H9 (cell line): ENCODE results near the gene B3GNT9. TPM values are rescaled to one million over a fixed set of nuclear protein-coding genes. Genes with fewer than 3 reads are reported as not detected.

Experiments
- DNase-seq: peaks from one replicate; pipeline ENCODE4 v3.0.0-alpha.2; 2017
- H2AFZ ChIP-seq: one replicate; pipeline ENCODE4 v1.6.1; 2013; ENCODE audit warnings: mild to moderate bottlenecking, low read length, control low read depth, moderate library complexity
- H2AK5ac ChIP-seq: 2 replicates; pipeline ENCODE4 v1.6.1; 2013; ENCODE audit warnings: low read length, control low read depth, mixed read lengths; ENCODE audit not compliant: insufficient read length
- H2BK120ac ChIP-seq: one replicate; pipeline ENCODE4 v1.6.1; 2013; ENCODE audit warnings: low read depth, mild to moderate bottlenecking, low read length, control low read depth, inconsistent platforms; ENCODE audit not compliant: poor library complexity, severe bottlenecking
- H2BK12ac ChIP-seq: 2 replicates; pipeline ENCODE4 v1.6.1; 2013; ENCODE audit warnings: low read length, control low read depth, mixed read lengths, low read depth; ENCODE audit not compliant: insufficient read length
- H2BK15ac ChIP-seq: 2 replicates; pipeline ENCODE4 v1.6.1; 2013; ENCODE audit warnings: low read depth, low read length, control low read depth
- H2BK20ac ChIP-seq: one replicate; pipeline ENCODE4 v1.6.1; 2013; ENCODE audit warnings: low read depth, mild to moderate bottlenecking, low read length, control low read depth, inconsistent platforms; ENCODE audit not compliant: poor library complexity, severe bottlenecking
- H2BK5ac ChIP-seq: 2 replicates; pipeline ENCODE4 v1.6.1; 2013; ENCODE audit warnings: low read length, control low read depth, mixed read lengths; ENCODE audit not compliant: insufficient read length
- H3K14ac ChIP-seq: 2 replicates; pipeline ENCODE4 v1.6.1; 2013; ENCODE audit warnings: low read length, control low read depth; ENCODE audit not compliant: insufficient read depth
- H3K18ac ChIP-seq: 2 replicates; pipeline ENCODE4 v1.6.1; 2013; ENCODE audit warnings: low read depth, mild to moderate bottlenecking, mixed read lengths, low read length, control low read depth; ENCODE audit not compliant: insufficient read length
- H3K23ac ChIP-seq: 2 replicates; pipeline ENCODE4 v1.6.1; 2013; ENCODE audit warnings: low read length, control low read depth, mixed read lengths, low read depth; ENCODE audit not compliant: insufficient read length
- H3K23me2 ChIP-seq: 2 replicates; pipeline ENCODE4 v1.6.1; 2013; ENCODE audit warnings: low read depth, mild to moderate bottlenecking, mixed read lengths, low read length, control low read depth; ENCODE audit not compliant: insufficient read length, poor library complexity, severe bottlenecking
- H3K27ac ChIP-seq: 2 replicates; pipeline ENCODE4 v1.5.1; 2013; ENCODE audit warnings: low read length, control low read depth, mixed read lengths, low read depth; ENCODE audit not compliant: insufficient read length
- H3K27me3 ChIP-seq: 2 replicates; pipeline ENCODE4 v1.6.1; 2013; ENCODE audit warnings: low read length, control low read depth, inconsistent platforms; ENCODE audit not compliant: insufficient read depth
- H3K4ac ChIP-seq: 2 replicates; pipeline ENCODE4 v1.6.1; 2013; ENCODE audit warnings: low read depth, mild to moderate bottlenecking, control low read depth, inconsistent platforms, low read length, moderate library complexity
- H3K4me1 ChIP-seq: 2 replicates; pipeline ENCODE4 v1.6.1; 2013; ENCODE audit warnings: low read length, control low read depth, inconsistent platforms; ENCODE audit not compliant: insufficient read depth
- H3K4me2 ChIP-seq: 2 replicates; pipeline ENCODE4 v1.6.1; 2013; ENCODE audit warnings: low read length, control low read depth, mixed read lengths; ENCODE audit not compliant: insufficient read length, insufficient read depth
- H3K56ac ChIP-seq: 2 replicates; pipeline ENCODE4 v1.6.1; 2013; ENCODE audit warnings: low read depth, mild to moderate bottlenecking, mixed read lengths, low read length, control low read depth; ENCODE audit not compliant: insufficient read length
- H3K79me1 ChIP-seq: 2 replicates; pipeline ENCODE4 v1.6.1; 2013; ENCODE audit warnings: low read depth, mild to moderate bottlenecking, moderate library complexity, low read length, control low read depth, inconsistent platforms; ENCODE audit not compliant: insufficient read depth, poor library complexity, severe bottlenecking
- H3K79me2 ChIP-seq: 2 replicates; pipeline ENCODE4 v1.6.1; 2013; ENCODE audit warnings: low read length, control low read depth, inconsistent platforms; ENCODE audit not compliant: insufficient read depth
- H3K9ac ChIP-seq: 2 replicates; pipeline ENCODE4 v1.6.1; 2013; ENCODE audit warnings: low read length, control low read depth, mixed read lengths; ENCODE audit not compliant: insufficient read length; ENCODE audit errors: extremely low read depth
- H3K9me3 ChIP-seq: one replicate; pipeline ENCODE4 v1.6.1; 2013; ENCODE audit warnings: low read depth, low read length, inconsistent platforms; ENCODE audit not compliant: control insufficient read depth
- H3T11ph ChIP-seq: one replicate; pipeline ENCODE4 v1.6.1; 2013; ENCODE audit warnings: mild to moderate bottlenecking, low read length, control low read depth, inconsistent platforms
- H4K20me1 ChIP-seq: one replicate; pipeline ENCODE4 v1.6.1; 2013; ENCODE audit not compliant: control insufficient read depth, insufficient read length, insufficient read depth
- H4K5ac ChIP-seq: 2 replicates; pipeline ENCODE4 v1.6.1; 2013; ENCODE audit warnings: low read depth, mild to moderate bottlenecking, mixed read lengths, low read length, control low read depth; ENCODE audit not compliant: insufficient read length
- H4K8ac ChIP-seq: replicated peaks from 2 replicates; pipeline ENCODE4 v1.6.1; 2013; ENCODE audit warnings: low read length, control low read depth, mixed read lengths, low read depth; ENCODE audit not compliant: insufficient read length
- H4K91ac ChIP-seq: 2 replicates; pipeline ENCODE4 v1.6.1; 2013; ENCODE audit warnings: low read depth, mild to moderate bottlenecking, moderate library complexity, mixed read lengths, low read length, control low read depth; ENCODE audit not compliant: insufficient read length
- H3K27ac Mint-ChIP-seq, 3 experiments: 2 replicates in 2 of 3; 3 replicates in 1 of 3; pipeline ENCODE4 v1.8.0; 2020 to 2021; ENCODE audit warnings: mixed read lengths in 3 of 3, mild to moderate bottlenecking in 1 of 3, moderate library complexity in 1 of 3
- H3K27me3 Mint-ChIP-seq: 2 replicates; pipeline ENCODE4 v1.8.0; 2021; ENCODE audit warnings: low read depth, mild to moderate bottlenecking, moderate library complexity, mixed read lengths
- H3K36me3 Mint-ChIP-seq, 3 experiments: 2 replicates in 2 of 3; 3 replicates in 1 of 3; pipeline ENCODE4 v1.8.0; 2020 to 2021; ENCODE audit warnings: low read depth in 3 of 3, mixed read lengths in 3 of 3; ENCODE audit not compliant: insufficient read depth in 1 of 3
- H3K4me1 Mint-ChIP-seq, 2 experiments: 2 replicates each; pipeline ENCODE4 v1.8.0; 2020; ENCODE audit warnings: mixed read lengths in 2 of 2
- H3K4me3 Mint-ChIP-seq, 2 experiments: 2 replicates in 1 of 2; 3 replicates in 1 of 2; pipeline ENCODE4 v1.8.0; 2020 to 2021; ENCODE audit warnings: mild to moderate bottlenecking in 2 of 2, mixed read lengths in 2 of 2, moderate library complexity in 1 of 2
- H3K9me3 Mint-ChIP-seq, 2 experiments: 2 replicates in 1 of 2; 3 replicates in 1 of 2; pipeline ENCODE4 v1.8.0; 2020; ENCODE audit warnings: mild to moderate bottlenecking in 2 of 2, mixed read lengths in 2 of 2, moderate library complexity in 1 of 2
- WGBS: extraction: QIAGEN DNeasy Blood & Tissue Kit; methylation state at CpG from one replicate; pipeline ENCODE4 v1.1.7; 2013; ENCODE audit warnings: missing lambda C conversion rate, low lambda C conversion rate, mixed read lengths; ENCODE audit not compliant: insufficient read length; ENCODE audit errors: extremely low coverage; 5-methylcytosine and 5-hydroxymethylcytosine counted together
- total RNA-seq: library from RNA; stranded (reverse); gene quantifications from 2 replicates; pipeline ENCODE4 v1.2.1, GENCODE V29; 2021
- TF ChIP-seq, protein P1 (sequence below): fragments of 200-600 bp; sonication (generic); conservative IDR thresholded peaks from 3 replicates; pipeline ENCODE4 v1.8.0; 2021; ENCODE audit warnings: antibody characterized with exemption, mild to moderate bottlenecking

The B3GNT9 gene
- total RNA-seq, 1 experiment from 2014 or later, result 11.2 TPM

DNA sequence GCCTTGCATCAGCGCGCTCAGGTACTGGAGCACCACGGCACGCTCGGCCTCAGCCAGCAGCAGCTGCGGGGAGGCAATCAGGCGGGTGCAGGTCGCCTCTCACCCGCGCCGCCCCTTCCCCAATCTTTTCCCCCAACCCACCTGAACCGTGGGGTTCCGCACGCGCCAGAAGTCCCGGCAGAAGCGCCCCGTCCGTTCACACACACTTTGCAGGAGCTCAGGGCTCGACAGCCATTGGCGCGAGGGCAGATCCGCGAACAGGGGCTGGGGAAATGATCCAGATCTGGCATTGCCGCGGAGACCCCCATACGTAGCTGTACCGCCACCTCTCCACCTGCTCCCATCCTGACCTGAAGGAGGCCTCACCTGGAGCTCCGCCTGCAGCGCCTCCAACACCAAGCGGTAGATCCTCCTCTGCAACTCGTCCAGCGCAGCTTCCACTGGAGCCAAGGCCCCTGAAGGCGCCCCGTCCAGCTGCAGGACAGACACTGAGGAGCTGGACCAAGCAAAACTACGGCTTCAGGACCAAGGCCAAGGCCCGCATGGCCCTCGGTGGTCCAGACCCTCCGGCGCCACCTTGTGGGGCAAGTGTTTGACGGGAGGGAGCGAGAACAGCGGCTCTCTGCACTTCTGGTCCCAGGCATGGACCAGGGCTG lies 34.3 kb upstream of the B3GNT9 start:
- peaks cover 12% of the 10 kb centered on the region for H3K23me2 ChIP-seq
- no peaks in the 10 kb centered on the region for H3K79me1 ChIP-seq
- Mint-ChIP-seq H3K9me3 (no peaks in the 10 kb centered on the region; a peak in 1 of 5 replicates), H3K4me1 (peaks cover 12 to 17% of the 10 kb centered on the region in 2 experiments), H3K27ac (no peak overlapping the region), H3K27me3 (peaks cover 29% of the 10 kb centered on the region), H3K4me3 (peak overlapping the region; percentile 63 to 81), H3K36me3 (no peaks in the 10 kb centered on the region)
- no peak overlapping the region for H2BK12ac ChIP-seq
- H3K27me3 ChIP-seq, result peaks cover 4% of the 10 kb centered on the region; the same call in 1 of the 2 replicates
- H4K20me1 ChIP-seq, result no peaks in the 10 kb centered on the region
- TF ChIP-seq, protein P1, sequence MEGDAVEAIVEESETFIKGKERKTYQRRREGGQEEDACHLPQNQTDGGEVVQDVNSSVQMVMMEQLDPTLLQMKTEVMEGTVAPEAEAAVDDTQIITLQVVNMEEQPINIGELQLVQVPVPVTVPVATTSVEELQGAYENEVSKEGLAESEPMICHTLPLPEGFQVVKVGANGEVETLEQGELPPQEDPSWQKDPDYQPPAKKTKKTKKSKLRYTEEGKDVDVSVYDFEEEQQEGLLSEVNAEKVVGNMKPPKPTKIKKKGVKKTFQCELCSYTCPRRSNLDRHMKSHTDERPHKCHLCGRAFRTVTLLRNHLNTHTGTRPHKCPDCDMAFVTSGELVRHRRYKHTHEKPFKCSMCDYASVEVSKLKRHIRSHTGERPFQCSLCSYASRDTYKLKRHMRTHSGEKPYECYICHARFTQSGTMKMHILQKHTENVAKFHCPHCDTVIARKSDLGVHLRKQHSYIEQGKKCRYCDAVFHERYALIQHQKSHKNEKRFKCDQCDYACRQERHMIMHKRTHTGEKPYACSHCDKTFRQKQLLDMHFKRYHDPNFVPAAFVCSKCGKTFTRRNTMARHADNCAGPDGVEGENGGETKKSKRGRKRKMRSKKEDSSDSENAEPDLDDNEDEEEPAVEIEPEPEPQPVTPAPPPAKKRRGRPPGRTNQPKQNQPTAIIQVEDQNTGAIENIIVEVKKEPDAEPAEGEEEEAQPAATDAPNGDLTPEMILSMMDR, result peak; percentile 87
- H3T11ph ChIP-seq, result no peak overlapping the region
- no peak overlapping the region for H3K4ac ChIP-seq
- H3K79me2 ChIP-seq, result no peaks in the 10 kb centered on the region
- H3K23ac ChIP-seq, result no peak overlapping the region
- DNase-seq, result peak; percentile 96
- WGBS, result no CpG with 5 or more reads among the region's 43 CpGs
- peak overlapping the region; percentile 72 for H3K4me2 ChIP-seq
- no peak overlapping the region for H2BK20ac ChIP-seq
- H4K8ac ChIP-seq, result no peak overlapping the region
- no peak overlapping the region for H3K27ac ChIP-seq
- H3K14ac ChIP-seq, result no peak overlapping the region
- H3K9ac ChIP-seq, result no peak overlapping the region
- peaks cover 6% of the 10 kb centered on the region; the same call in 1 of the 2 replicates for H3K4me1 ChIP-seq
- H2BK120ac ChIP-seq, result no peak overlapping the region
- no peak overlapping the region for H2AK5ac ChIP-seq
- no peak overlapping the region for H3K56ac ChIP-seq
- H3K18ac ChIP-seq, result no peak overlapping the region
- H2AFZ ChIP-seq, result no peak overlapping the region
- no peak overlapping the region for H2BK5ac ChIP-seq
- H4K91ac ChIP-seq, result no peak overlapping the region
- no peak overlapping the region for H4K5ac ChIP-seq
- H2BK15ac ChIP-seq, result no peak overlapping the region
- H3K9me3 ChIP-seq, result no peaks in the 10 kb centered on the region
